ENCODE results near the gene PRKAG2.
"Not testable (repeated sequence)": the region's sequence is repeated elsewhere in the genome, so short reads cannot be mapped to it uniquely, and the experiment has no call there.

Gene PRKAG2

GRCh38 chr7:151782256-151782597, 94.7 kb downstream of the PRKAG2 start:
- not testable (repeated sequence) for DNase-seq

- no peak for DNase-seq
Measured at GRCh38 chr7:151781161-151781845, 95.6 kb downstream of the PRKAG2 start.

GRCh38 chr7:151780631-151781030, 96.3 kb downstream of the PRKAG2 start:
- DNase-seq: no peak

DNA sequence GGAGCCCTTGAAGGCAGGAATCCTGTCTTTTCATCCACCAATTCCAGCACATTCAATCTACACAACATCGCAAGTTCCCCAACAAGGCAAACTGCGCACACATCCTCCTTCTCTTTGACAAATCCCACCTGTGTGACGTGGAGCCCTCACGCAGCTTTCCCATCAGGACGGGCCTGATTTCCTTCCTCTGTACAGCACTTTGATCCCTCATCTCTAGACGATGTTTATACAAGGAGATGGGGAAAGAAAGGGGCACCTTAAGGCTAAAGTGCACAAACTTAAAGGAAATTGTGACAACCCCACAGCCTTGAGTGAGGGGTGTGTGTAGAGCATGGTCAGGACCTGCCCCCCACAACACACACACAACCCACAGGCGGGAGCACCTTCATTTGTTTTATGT, 97.2 kb downstream of the PRKAG2 start:
- no peak for DNase-seq

DNA sequence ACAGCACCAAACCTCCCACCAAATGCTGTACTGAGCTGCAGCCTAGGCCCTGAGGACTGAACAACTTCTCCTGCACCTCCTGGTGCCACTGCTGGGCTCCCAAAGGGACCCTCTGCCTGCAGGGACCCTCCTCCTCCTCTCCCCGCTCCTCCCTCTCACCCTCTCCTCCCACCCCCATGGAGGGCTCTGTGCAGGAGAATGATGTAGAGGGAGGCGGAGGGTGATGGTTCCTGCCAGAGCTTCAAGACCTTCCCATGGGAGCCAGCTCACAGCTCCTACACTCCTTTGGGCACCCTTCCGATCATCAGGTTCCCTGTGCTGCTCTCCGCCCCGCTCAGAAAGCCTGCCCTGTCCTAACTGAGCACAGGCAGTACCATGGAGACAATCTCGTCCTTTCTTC, 97.7 kb downstream of the PRKAG2 start:
- no peak for DNase-seq

GRCh38 chr7:151777908-151778670, 98.8 kb downstream of the PRKAG2 start:
- no peak for DNase-seq

DNA sequence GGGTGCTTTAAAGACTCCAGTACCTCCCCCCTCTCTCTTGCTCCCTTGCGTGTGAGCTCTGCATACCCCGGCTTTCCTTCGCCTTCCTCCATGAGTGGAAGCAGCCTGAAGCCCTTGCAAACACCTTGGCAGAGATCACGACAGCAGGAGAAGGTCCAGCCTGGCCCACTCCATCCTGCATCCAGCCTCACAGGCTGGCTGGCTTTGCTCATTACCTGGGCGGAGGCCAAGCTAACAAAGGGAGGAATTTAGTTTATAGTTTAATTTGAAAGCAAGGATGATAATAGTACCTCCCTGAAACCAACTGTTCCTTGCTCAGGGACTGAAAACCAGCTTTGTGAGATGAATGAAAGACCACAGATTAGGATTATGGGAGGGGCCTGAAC, 99.4 kb downstream of the PRKAG2 start:
- DNase-seq: no peak

DNA sequence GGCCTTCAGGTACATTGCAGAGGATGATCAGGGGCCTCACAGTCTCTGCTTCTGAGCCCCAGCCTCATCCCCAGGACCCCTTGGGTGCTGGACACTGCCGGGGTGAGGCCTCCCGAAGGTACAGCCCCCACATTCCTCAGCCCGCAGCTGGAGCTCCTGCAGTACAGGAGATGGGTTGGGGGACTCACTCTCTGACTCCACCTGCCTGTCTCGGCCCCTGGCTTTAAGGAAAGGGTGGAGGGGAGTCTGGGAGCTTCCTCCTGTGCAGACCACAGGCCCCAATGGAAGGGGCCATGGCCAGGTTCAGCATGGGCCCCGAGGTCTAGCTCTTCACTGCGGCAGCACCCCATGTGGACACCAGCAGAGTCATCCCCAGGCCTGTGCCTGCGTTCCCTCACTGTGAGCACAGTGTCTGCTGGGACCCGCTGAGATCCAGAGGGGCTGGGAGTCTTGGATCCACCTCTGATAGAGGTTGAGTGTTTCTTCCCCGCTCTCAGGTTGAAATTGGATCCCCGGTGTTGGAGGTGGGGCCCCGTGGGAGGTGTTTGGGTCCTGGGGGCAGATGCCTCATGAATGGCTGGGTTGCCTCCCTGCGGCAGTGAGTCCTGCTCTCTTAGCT, 99.9 kb downstream of the PRKAG2 start:
- DNase-seq: no peak

DNA sequence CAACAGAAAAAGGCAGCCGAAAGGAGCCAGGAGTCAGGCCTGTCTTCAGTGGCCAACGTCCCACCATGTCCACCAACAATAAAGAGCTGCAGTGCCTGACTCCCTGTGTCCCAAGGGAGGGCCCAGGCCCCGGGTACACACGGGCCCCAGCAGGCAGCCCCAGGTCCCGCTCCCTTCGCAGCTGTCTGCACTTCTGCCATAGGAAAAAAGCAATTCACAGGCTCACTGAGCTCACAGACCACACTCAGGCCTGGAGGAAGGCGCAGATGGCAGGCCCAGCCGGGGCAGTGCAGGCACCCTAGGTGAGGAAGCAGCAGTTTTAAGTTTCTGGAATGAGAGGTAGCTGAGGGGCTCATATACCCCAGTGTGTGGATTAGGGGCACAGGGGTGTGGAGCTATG, 100.5 kb downstream of the PRKAG2 start:
- no peak for DNase-seq

GRCh38 chr7:151775547-151776443, 101.1 kb downstream of the PRKAG2 start:
- no peak for DNase-seq

GRCh38 chr7:151774951-151775350, 102.0 kb downstream of the PRKAG2 start:
- no peak for DNase-seq

DNA sequence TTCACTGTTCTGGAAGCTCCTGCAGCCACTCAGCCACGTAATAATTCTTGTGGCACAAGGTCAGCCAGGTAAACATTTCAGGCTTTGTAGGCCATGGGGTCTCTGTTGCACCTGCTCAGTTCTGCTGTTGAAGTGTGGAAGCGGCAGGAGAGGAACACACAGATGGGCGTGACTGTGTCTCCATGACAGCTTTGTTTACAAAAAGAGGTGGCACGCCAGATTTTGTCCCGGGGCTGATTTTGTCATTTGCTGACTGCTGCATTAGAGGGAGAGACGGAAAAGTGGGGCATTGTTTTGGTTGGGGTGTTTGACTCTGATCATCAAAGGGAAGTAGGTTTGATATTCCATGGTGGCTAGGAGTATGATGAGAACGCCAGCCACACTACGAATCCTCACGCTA, 103.1 kb downstream of the PRKAG2 start:
- no peak for DNase-seq

DNA sequence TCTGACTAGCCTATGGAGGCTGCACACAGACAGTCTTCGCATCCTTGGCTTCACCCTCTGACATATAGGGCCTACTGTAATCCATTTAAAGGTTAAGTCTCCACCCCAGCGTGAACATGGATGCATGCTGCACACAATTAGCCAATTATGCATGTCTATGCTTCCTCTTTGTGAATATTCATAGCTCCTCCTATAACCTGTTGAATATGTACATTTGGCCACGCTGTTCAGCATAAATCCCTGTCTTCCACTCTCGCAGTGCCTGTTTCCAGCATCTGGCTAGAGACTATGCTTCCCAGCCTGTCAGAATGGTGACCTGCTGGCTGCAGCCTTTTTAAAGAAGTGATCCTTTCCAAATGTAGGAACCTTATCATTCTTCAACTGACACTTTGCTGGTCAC, 106.7 kb downstream of the PRKAG2 start:
- no peak for DNase-seq

DNA sequence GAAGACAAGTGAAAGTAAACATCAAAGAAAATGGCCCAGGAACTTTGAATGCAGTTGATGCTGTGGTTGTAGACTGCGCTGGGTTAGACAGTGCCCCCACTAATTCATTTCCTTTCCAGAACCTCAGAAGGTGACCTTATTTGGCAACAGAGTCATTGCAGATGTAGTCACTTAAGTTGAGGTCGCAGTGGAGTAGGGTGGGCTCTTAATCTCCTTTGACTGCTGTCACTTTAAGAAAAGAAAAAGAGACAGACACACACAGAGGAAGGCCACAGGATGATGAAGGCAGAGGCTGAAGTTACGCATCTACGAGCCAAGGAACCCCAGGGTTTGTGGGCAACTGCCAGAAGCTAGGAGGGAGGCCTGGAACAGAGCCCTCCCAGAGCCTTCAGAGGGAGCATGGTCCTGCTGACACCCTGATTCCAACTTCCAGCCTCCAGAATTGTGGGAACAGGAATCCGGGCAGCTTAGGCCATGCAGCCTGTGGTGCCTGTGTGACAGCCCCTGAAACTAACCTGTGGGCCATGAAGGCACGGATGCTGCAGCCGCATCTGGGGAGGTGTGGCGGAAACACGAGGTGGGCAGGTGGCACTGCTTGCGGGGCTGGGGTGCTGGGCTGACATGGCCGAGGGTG, 107.6 kb downstream of the PRKAG2 start:
- no peak for DNase-seq

DNA sequence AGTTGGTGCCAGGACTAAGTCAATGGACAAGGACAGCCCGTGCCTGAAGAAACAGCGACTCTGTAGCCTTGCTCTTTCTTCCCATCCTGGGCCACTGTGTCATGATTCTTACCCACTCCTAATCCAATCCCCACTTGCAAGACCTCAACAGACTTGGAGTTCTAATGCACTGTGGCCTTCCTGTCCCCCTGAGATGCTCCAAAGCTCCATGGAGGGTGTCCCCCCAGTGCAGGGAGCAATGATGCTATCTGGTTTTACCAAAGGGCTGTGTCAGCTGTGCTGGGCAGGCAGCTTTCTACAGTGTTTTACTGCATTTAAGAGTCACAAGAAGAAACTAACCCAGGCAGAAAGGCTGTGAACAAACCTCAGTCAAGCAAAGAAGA, 108.1 kb downstream of the PRKAG2 start:
- DNase-seq: no peak

- no peak for DNase-seq
Measured at GRCh38 chr7:151767557-151767956, 109.4 kb downstream of the PRKAG2 start.

DNA sequence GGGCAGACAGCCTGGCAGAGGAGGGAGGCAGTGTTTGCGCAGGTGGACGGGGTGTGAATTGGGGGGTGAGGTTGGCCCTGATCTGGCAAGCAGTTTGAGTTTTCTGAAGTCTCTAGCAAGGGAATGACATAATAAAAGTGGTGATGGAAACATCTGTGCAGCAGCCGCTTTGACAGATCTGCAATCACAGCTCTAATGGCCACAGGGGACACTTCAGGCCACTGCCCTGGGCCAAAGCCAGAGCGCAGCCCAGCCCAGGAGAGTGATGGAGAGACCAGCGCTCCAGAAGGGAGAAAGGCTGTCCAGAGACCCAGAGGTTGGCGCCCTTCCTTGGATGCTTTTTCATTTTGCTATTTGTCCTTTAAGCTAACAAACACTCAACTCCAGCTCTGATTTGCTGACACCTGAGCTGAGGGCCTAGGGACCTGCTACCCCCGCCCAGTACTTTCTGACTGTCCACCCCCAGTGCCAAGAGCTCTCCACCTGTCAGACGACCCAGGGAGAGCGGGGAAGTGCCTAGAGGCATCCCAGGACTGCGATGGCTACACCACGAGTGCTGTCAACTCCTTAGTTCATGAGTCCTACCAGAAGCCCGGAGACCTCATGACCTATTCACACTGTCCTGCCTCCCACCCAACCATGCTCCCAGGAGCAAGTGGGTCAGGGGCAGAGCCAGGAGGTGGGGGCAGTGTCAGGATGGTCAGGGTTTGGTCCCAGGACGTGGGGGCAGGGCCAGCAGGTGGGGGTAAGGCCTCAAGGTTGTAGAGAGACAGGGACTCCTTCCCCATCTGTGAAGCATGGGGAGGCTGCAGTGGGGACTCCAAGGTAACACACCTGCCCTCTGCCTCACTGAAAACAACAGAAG, 112.6 kb downstream of the PRKAG2 start:
- no peak for DNase-seq

DNA sequence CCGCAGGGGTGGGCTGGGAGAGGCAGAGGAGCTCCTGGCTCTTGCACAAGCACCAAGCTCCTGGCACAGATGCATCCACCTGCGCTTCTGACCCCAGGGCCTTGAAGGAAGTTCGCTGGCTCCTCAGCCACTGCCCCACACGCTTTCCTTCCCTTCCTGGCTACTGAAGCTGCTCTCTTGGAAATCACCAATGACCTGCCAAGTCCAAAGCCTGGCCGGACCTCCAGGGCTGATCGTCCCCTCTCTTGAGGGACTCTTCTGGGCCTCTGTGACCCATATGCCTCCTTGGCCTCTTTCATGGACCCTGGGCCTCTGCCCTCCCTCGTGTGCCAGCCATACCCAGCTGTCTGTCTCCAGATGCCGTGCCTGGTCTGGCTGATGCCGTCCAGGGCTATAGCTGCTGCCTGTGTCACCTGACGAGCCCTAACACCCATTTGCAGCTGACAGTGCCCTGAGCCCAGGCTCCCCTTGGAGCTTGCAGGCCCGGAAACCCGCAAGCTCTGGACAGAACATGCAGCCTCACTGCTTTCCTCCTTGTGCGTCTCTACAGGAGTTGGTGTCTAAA, 113.4 kb downstream of the PRKAG2 start:
- no peak for DNase-seq

- peak; percentile 38 for DNase-seq
Measured at GRCh38 chr7:151762583-151763245, 114.2 kb downstream of the PRKAG2 start.

DNA sequence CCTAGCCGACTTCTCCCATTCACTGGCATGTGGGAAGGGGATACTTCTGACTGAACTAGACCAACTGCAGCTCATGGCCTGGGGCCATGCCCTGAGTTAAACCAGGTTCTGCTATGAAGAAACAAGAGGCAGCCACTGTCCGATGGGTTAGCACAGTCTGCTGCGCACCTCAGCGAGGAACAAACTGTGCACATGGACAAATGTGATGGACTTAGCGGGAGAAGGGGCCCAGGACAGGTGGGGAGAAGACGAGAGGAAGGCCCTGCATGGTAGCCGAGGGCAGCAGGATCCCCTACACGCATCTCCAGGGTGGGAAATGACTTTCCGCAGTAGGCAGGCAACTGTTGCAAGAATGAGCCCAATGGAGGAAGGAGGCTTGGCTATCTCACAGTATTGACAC, 115.0 kb downstream of the PRKAG2 start:
- no peak for DNase-seq

- DNase-seq: no peak
Measured at GRCh38 chr7:151761231-151761630, 115.7 kb downstream of the PRKAG2 start.
